ENCODE data around the gene MILR1.
"Not testable (repeated sequence)": the region's sequence is repeated elsewhere in the genome, so short reads cannot be mapped to it uniquely, and the experiment has no call there.

Gene MILR1

GRCh38 chr17:64458756-64459155, 9.8 kb downstream of the MILR1 start:
- TF ChIP-seq CTCF (IDR thresholded peaks at IDR 0.05; ENCODE audit: low read depth, low read length, missing control alignments), result no peak
- in situ Hi-C loops (cut with HindIII; ENCODE audit: low sequenced_read_pairs), result no loop called here
- no peak for DNase-seq (ENCODE audit: low read depth)
- H3K4me3 ChIP-seq (ENCODE audit: low read depth, low read length), result no peak overlapping the region

- DNase-seq (ENCODE audit: low read depth), result peak; percentile 23
- no peak for TF ChIP-seq CTCF (IDR thresholded peaks at IDR 0.05; ENCODE audit: low read depth, low read length, missing control alignments)
- no peak overlapping the region for H3K4me3 ChIP-seq (ENCODE audit: low read depth, low read length)
- in situ Hi-C loops (cut with HindIII; ENCODE audit: low sequenced_read_pairs), result no loop called here
Observed at GRCh38 chr17:64459284-64459747, 10.4 kb downstream of the MILR1 start.

GRCh38 chr17:64459818-64460217, 10.9 kb downstream of the MILR1 start:
- DNase-seq (ENCODE audit: low read depth); in situ Hi-C loops (cut with HindIII; ENCODE audit: low sequenced_read_pairs); H3K4me3 ChIP-seq (ENCODE audit: low read depth, low read length): not testable (repeated sequence)

- H3K4me3 ChIP-seq (ENCODE audit: low read depth, low read length), result no peak overlapping the region
- in situ Hi-C loops (cut with HindIII; ENCODE audit: low sequenced_read_pairs), result no loop called here
- no peak for DNase-seq (ENCODE audit: low read depth)
- no peak for TF ChIP-seq CTCF (IDR thresholded peaks at IDR 0.05; ENCODE audit: low read depth, low read length, missing control alignments)
Observed at GRCh38 chr17:64460955-64461354, 12.0 kb downstream of the MILR1 start.

GRCh38 chr17:64461788-64462187, 12.9 kb downstream of the MILR1 start:
- DNase-seq (ENCODE audit: low read depth), result no peak
- TF ChIP-seq CTCF (IDR thresholded peaks at IDR 0.05; ENCODE audit: low read depth, low read length, missing control alignments), result no peak
- no peak overlapping the region for H3K4me3 ChIP-seq (ENCODE audit: low read depth, low read length)
- in situ Hi-C loops (cut with HindIII; ENCODE audit: low sequenced_read_pairs), result no loop called here

- H3K4me3 ChIP-seq (ENCODE audit: low read depth, low read length), result no peak overlapping the region
- DNase-seq (ENCODE audit: low read depth), result no peak
- TF ChIP-seq CTCF (IDR thresholded peaks at IDR 0.05; ENCODE audit: low read depth, low read length, missing control alignments), result no peak
- in situ Hi-C loops (cut with HindIII; ENCODE audit: low sequenced_read_pairs), result no loop called here
Observed at GRCh38 chr17:64466019-64466735, 17.3 kb downstream of the MILR1 start.

- in situ Hi-C loops (cut with HindIII; ENCODE audit: low sequenced_read_pairs); H3K4me3 ChIP-seq (ENCODE audit: low read depth, low read length); DNase-seq (ENCODE audit: low read depth): not testable (repeated sequence)
Observed at GRCh38 chr17:64466834-64467233, 17.9 kb downstream of the MILR1 start.
